Body of pancreas (tissue), 4 donors: ENCODE data around the gene SLC18A3. TPM values are rescaled to one million over a fixed set of nuclear protein-coding genes. Genes with fewer than 3 reads are reported as not detected.

ENCODE experiments used
- ATAC-seq: fragments of 150-250 bp; one replicate; pipeline ENCODE4 v1.9.1; 2016
- DNase-seq, 4 donors: peaks; one replicate each; pipeline ENCODE4 v3.0.0-alpha.2; 2019
- H3K27ac ChIP-seq, 4 donors: fragments of 200-600 bp; sonication (generic); 1 replicate in 3 of 4; 2 replicates in 1 of 4; pipeline versions ENCODE4 v1.5.1 to v1.6.1; 2016 to 2019; ENCODE audit warnings: mild to moderate bottlenecking in 1 of 4, mixed read lengths in 1 of 4, moderate library complexity in 1 of 4
- H3K27me3 ChIP-seq, 2 donors: fragments of 200-600 bp; sonication (generic); one replicate each; pipeline ENCODE4 v1.6.0; 2016; ENCODE audit warnings: mild to moderate bottlenecking in 1 of 2
- H3K36me3 ChIP-seq, 2 donors: fragments of 200-600 bp; sonication (generic); replicated peaks in 1 of 2; 2 replicates each; pipeline ENCODE4 v1.5.1; 2016; ENCODE audit warnings: low read depth in 2 of 2; ENCODE audit not compliant: insufficient read depth in 1 of 2
- H3K4me1 ChIP-seq: fragments of 200-600 bp; sonication (generic); one replicate; pipeline ENCODE4 v1.6.0; 2016
- H3K4me3 ChIP-seq, 2 donors: fragments of 200-600 bp; sonication (generic); 1 replicate in 1 of 2; 2 replicates in 1 of 2; pipeline ENCODE4 v1.5.1; 2016 to 2019
- H3K9me3 ChIP-seq, 3 donors: fragments of 200-600 bp; sonication (generic); 1 replicate in 2 of 3; 2 replicates in 1 of 3; pipeline ENCODE4 v1.5.1; 2016
- CTCF ChIP-seq, 7 experiments: fragments of 450-650 bp in 4 of 7; fragments of 200-600 bp in 3 of 7; sonication (generic) in 3 of 7; IDR thresholded peaks; one replicate each; pipeline ENCODE4 v1.5.1; 2016 to 2019; ENCODE audit warnings: antibody characterized with exemption in 7 of 7
- POLR2A ChIP-seq, 3 donors: fragments of 450-650 bp; IDR thresholded peaks; one replicate each; pipeline ENCODE4 v1.6.1; 2016; ENCODE audit warnings: antibody characterized with exemption in 3 of 3, mild to moderate bottlenecking in 2 of 3
- WGBS, 2 donors: methylation state at CpG; one replicate each; pipeline ENCODE4 v1.1.5; 2017; 5-methylcytosine and 5-hydroxymethylcytosine counted together
- intact Hi-C: fragments of 100-400 bp; cut with DNase I; formaldehyde crosslinking; loops from one replicate; pipeline ENCODE4 v1.15.1; 2023
- total RNA-seq, 2 donors: library from RNA; depleted of rRNA; stranded (reverse); fragments of >200 nt; gene quantifications; one replicate each; pipeline ENCODE4 v1.1.0, GENCODE V29; 2016

Gene SLC18A3
- total RNA-seq, 2 donors from 2014 or later, result not detected

- ATAC-seq, result no peak
- no peaks in the 10 kb centered on the region for H3K27me3 ChIP-seq
- no peak for DNase-seq
- no peaks in the 10 kb centered on the region for H3K4me1 ChIP-seq
- TF ChIP-seq POLR2A (IDR thresholded peaks at IDR 0.05), result no peak
- no peak for TF ChIP-seq CTCF (IDR thresholded peaks at IDR 0.05)
- H3K27ac ChIP-seq, result no peak overlapping the region
- intact Hi-C loops, result no loop called here
- H3K9me3 ChIP-seq, result no peaks in the 10 kb centered on the region
- H3K36me3 ChIP-seq, result no peaks in the 10 kb centered on the region
- H3K4me3 ChIP-seq, result no peak overlapping the region
- 34 to 53% methylated on average over 8 of the region's 8 CpGs for WGBS, 2 donors
Observed at GRCh38 chr10:49649936-49650723, 40.0 kb downstream of the SLC18A3 start.

DNA sequence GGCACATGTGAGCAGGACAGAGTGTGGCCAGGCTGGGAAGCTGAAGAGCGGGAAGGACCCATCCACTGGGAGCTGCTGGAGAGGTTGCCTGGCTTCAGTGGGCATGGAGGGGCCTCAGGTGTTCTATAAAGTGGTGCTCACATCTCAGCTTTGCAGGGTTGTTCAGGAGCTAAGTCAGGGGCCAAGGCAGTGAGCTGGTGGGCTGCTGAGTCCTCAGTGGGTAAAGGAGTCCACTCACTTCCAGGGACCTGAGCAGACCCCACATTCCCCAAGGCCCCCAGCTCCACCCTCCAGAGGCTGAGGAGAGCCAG lies 40.6 kb downstream of the SLC18A3 start:
- 85 to 88% methylated on average over 1 of the region's 1 CpG for WGBS, 2 donors
- Histone ChIP-seq H3K4me1 (no peaks in the 10 kb centered on the region), H3K36me3 (no peaks in the 10 kb centered on the region), H3K27ac (no peak overlapping the region), H3K9me3 (no peaks in the 10 kb centered on the region), H3K27me3 (no peaks in the 10 kb centered on the region), H3K4me3 (no peak overlapping the region)
- DNase-seq (no peak), ATAC-seq (no peak)
- TF ChIP-seq CTCF (IDR thresholded peaks at IDR 0.05) (no peak), POLR2A (IDR thresholded peaks at IDR 0.05) (no peak)
- intact Hi-C loops, result no loop called here

DNA sequence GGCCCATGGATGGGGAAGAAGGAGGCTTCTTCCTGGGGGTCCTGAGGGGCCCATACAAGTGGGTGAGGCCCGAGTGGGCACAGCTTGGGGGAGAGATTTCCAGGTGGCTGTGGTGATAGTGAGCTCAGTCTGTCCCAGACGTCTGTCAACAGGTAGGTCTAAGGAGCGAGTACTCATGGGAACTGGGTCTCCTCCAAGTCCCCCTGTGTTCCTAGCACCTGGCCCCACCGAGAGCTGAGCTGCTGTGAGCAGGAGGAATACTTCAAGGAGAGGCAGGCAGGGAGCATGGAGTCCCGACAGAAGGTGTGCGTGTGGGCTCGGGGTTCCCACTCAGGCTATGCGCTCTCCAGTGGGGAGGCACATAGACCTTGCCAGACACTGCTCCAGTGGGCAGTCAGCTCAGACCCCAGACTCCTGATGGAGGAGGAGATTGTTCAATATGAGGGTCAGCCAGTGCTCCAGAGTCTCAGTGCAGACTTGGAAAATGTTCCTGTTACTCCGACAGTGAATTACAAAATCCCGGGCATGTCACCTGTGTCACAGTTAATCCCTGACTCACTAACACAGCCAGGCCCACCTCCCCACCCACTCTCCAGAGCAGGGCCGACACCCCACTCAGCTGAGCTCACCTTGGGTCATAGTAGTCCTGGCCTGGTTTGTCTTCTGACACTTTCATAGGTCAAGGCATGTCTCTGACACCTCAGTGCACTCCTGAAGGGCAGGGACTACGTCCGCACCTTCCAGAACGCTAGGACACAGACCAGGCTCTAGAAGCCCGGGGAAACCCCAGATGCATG lies 41.1 kb downstream of the SLC18A3 start:
- Histone ChIP-seq H3K9me3 (no peaks in the 10 kb centered on the region), H3K4me1 (no peaks in the 10 kb centered on the region), H3K4me3 (no peak overlapping the region), H3K27ac (no peak overlapping the region), H3K27me3 (no peaks in the 10 kb centered on the region), H3K36me3 (no peaks in the 10 kb centered on the region)
- intact Hi-C loops, result no loop called here
- 65 to 66% methylated on average over 13 to 15 of the region's 15 CpGs for WGBS, 2 donors
- TF ChIP-seq POLR2A (IDR thresholded peaks at IDR 0.05), result no peak
- TF ChIP-seq CTCF (IDR thresholded peaks at IDR 0.05), result no peak
- ATAC-seq, result no peak
- no peak for DNase-seq

DNA sequence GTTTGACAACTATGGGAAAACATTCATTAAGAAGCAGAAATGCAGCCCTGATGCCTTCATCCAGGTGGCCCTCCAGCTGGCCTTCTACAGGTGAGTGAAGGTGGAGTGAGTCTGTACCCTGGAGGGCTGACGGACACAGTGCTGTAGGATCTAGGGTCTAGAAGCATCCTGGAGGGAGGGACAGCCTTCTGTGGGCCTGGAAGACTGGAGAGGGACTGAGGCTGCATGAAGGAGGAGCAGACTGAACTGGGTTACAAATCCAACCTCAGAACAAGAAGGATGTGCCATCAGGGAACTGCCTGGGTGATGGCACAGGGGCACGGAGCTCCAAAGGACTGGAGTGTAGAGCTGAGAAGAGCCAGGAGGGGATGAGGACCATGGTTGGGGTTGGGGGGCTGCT lies 41.8 kb downstream of the SLC18A3 start:
- H3K27ac ChIP-seq, result no peak overlapping the region
- ATAC-seq (no peak), DNase-seq (no peak)
- H3K36me3 ChIP-seq, result no peaks in the 10 kb centered on the region
- no peaks in the 10 kb centered on the region for H3K4me1 ChIP-seq
- intact Hi-C loops, result no loop called here
- H3K9me3 ChIP-seq, result no peaks in the 10 kb centered on the region
- no peak for TF ChIP-seq POLR2A (IDR thresholded peaks at IDR 0.05)
- no peak for TF ChIP-seq CTCF (IDR thresholded peaks at IDR 0.05)
- H3K27me3 ChIP-seq, result no peaks in the 10 kb centered on the region
- H3K4me3 ChIP-seq, result no peak overlapping the region
- 39 to 62% methylated on average over 2 of the region's 2 CpGs for whole genome bisulfite sequencing, 2 donors
